WI38 (cell line): Measurements from ENCODE around the gene TUBA8.
"Not testable (repeated sequence)": the region's sequence is repeated elsewhere in the genome, so short reads cannot be mapped to it uniquely, and the experiment has no call there.

Experiments
- H3K4me3 ChIP-seq: 2 replicates; pipeline ENCODE4 v1.5.1; 2011; ENCODE audit warnings: low read depth, mild to moderate bottlenecking, control low read depth, low read length
- CTCF ChIP-seq: IDR thresholded peaks from 2 replicates; pipeline ENCODE4 v1.5.1; 2012; ENCODE audit warnings: low read depth, mild to moderate bottlenecking, control low read depth, low read length

The TUBA8 gene

GRCh38 chr22:18126606-18127005 is 16.0 kb downstream of the TUBA8 start:
- TF ChIP-seq CTCF: no peak
- H3K4me3 ChIP-seq: no peak overlapping the region

GRCh38 chr22:18130018-18130417 is 19.4 kb downstream of the TUBA8 start:
- H3K4me3 ChIP-seq: no peak overlapping the region
- no peak for TF ChIP-seq CTCF

GRCh38 chr22:18130699-18131429 is 20.3 kb downstream of the TUBA8 start:
- TF ChIP-seq CTCF: no peak
- no peak overlapping the region for H3K4me3 ChIP-seq

GRCh38 chr22:18133452-18133851 is 22.8 kb downstream of the TUBA8 start:
- TF ChIP-seq CTCF: no peak
- H3K4me3 ChIP-seq: no peak overlapping the region

GRCh38 chr22:18136563-18137320 is 26.1 kb downstream of the TUBA8 start:
- H3K4me3 ChIP-seq: no peak overlapping the region
- no peak for TF ChIP-seq CTCF

- not testable (repeated sequence) for H3K4me3 ChIP-seq
Observed at GRCh38 chr22:18141004-18141403, 30.4 kb downstream of the TUBA8 start.

GRCh38 chr22:18144105-18144504 is 33.5 kb downstream of the TUBA8 start:
- TF ChIP-seq CTCF: no peak
- no peak overlapping the region for H3K4me3 ChIP-seq
